ENCODE results near the gene HMOX1.

- TF ChIP-seq CTCF (IDR thresholded peaks at IDR 0.05 in 2 of 3, conservative IDR thresholded peaks at IDR 0.05 in 1 of 3; ENCODE audit: borderline replicate concordance in 1 of 3, insufficient read depth in 1 of 3, low read depth in 2 of 3, low read length in 2 of 3) (no peak), EZH2 (IDR thresholded peaks at IDR 0.05) (no peak), YY1 (IDR thresholded peaks at IDR 0.05; ENCODE audit: extremely low read depth, insufficient replicate concordance, low read depth, low read length) (no peak), EGR1 (IDR thresholded peaks at IDR 0.05; ENCODE audit: low read depth) (no peak), SIN3A (IDR thresholded peaks at IDR 0.05; ENCODE audit: low read depth) (no peak)
Observed at GRCh38 chr22:35409783-35410662, 29.1 kb downstream of the HMOX1 start.

Measured in HCT116 (cell line).